Measurements from ENCODE around the gene TM7SF2.

Gene TM7SF2

DNA sequence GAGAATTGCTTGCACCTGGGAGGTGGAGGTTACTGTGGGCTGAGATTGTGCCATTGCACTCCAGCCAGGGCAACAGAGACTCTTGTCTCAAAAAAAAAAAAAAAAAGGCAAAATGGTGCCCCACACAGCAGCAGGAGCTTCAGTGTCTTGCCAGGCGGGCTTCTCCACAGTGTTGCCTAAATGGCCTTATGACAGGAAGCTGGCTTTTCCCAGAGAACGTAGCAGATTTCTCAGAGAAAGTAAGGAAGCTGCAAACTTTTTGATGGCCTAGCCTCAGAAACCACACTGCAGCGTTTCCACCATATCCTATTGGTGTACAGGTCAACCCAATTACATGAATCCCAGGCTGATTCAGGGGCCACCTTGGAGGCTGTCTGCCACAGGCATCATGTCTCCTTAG is 45.7 kb downstream of the TM7SF2 start:
- DNase-seq: no peak

GRCh38 chr11:65159012-65159411 is 47.3 kb downstream of the TM7SF2 start:
- no peak for DNase-seq

DNA sequence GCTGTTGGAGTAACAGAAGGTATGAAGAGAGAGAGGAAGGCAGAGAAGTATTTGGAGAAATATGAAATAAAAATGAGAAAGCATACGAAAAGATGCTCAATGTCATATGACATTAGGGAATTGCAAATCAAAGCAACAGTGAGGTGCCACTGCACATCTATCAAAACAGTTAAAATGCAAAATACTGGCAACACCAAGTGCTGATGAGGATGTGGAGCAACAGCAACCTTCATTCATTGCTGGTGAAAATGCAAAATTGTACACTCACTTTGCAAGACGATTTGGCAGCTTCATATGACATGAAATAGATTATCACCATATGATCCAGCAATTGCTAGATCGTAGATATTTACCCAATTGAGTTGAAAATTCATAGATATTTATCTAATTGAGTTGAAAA is 49.0 kb downstream of the TM7SF2 start:
- no peak for DNase-seq

DNA sequence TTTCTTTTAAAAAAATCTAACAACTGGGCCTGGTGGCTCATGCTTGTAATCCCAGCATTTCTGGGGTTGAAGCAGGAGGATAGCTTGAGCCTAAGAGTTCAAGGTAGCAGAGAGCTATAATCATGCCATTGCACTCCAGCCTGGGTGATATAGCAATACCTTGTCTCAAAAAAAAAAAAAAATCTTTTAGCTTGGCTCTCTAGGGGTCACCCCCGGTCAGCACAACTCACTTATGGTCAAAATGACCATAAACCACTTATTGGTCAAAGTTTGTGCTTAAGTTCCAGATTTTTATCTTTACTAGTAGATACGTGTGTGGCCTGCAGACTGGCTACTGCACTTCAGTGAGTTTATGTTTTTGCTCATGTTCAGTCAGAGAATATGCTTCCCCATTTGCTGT is 52.0 kb downstream of the TM7SF2 start:
- no peak for DNase-seq

Data from femur (tissue), 1 donor.